GM21381 (cell line): Measurements from ENCODE around the gene SHPK.

Experiments
- ATAC-seq: cut with Tn5 transposase; IDR thresholded peaks from one replicate; pipeline ENCODE4 v1.9.1; 2021; ENCODE audit warnings: mild to moderate bottlenecking, moderate library complexity; ENCODE audit not compliant: unreplicated experiment

The SHPK gene

DNA sequence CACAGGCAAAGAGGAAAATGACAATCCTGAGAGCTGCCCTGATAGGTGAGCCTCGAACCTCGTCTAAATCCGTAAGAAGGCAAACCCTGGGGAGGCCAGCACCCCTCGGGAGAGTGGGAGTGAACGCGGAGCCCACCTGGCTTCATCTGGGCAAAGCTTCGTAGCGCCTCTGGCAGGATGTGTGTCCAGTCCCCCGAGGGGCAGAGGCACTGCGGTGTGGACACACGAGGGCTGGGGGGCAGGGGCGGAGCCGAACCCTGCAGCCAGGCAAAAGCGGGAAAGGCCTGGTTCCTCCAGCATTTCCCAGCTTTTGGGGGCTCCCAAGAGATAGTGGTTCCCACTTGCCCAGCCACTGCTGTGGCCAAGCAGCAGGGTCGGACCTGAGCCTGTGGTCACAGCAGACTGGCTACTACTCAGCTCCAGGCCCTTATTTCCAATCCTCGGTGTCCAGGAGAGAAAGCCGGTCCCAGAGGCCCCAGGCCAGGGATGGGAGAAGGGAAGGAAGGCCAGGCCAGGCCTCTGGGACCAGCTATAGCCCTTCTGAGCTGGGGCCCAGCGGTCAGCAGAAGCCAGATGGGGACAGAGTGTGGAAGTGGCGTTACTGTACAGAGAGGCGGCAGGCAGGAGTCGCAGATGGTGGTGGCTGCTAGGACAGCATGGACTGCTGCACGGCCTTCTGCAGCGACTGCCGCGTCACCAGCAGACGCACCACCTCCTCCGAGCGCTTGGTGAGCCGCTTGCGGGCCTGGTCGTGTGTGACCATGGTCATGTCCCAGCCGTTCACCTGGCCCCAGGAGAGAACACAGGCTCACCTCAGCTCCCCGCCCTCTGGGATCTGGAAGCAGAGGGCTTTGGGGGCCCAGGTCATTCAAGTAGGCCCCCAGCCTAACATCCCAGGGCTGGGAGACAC lies 27.3 kb upstream of the SHPK start:
- no peak for ATAC-seq

DNA sequence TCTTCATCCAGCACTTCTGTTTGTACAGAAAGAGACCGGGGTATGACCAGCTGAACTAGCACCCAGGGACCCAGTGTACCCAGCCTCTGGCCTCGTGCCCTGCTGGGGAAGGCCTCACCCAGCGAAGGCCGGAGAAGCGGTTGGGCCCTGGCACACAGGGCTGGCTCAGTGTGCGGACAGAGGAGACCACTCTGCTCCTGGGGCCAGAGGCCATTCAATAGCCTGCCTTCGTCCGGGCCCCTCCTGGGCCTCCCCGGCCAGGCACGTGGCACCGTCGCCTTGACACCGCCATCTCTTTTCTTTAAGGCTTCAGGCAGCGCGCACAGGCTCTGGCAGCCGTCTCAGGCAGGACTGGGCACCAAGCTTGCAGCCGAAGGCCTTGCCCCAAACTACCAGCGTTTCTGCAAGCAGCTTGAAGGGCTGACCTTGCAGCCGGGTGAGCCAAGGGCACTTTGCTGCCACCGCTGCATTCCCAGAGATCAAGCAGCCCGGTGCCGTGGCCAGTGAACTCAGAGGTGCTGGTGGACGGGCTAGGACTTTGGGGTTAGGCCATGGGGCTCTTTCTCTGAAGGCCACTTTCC lies 24.4 kb upstream of the SHPK start:
- no peak for ATAC-seq

DNA sequence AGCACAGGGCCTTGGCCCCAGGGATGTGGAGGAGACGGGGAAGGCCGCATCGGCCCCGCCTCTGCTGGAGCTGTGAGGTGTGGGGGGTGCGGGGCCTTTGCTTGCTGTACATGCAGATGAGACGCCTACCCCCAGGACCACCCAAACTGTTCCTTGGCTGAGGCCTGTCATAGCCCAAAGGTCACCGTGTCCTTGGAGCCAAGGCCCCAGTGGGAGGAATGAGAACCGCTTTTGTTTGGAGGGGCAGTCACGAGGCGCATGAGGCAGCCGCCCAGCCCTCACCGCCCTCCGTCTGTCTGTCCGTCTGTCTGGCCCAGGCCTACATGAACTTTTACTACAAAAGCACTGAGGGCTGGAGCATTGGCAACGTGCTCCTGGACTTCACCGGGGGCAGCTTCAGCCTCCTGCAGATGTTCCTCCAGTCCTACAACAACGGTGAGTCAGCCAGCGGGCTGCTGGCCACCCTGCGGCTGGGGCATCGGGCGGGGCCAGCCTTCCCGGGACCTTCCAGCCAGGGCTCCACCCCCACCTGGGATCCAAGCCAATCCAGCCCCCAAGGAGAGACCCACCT lies 23.6 kb upstream of the SHPK start:
- no peak for ATAC-seq

DNA sequence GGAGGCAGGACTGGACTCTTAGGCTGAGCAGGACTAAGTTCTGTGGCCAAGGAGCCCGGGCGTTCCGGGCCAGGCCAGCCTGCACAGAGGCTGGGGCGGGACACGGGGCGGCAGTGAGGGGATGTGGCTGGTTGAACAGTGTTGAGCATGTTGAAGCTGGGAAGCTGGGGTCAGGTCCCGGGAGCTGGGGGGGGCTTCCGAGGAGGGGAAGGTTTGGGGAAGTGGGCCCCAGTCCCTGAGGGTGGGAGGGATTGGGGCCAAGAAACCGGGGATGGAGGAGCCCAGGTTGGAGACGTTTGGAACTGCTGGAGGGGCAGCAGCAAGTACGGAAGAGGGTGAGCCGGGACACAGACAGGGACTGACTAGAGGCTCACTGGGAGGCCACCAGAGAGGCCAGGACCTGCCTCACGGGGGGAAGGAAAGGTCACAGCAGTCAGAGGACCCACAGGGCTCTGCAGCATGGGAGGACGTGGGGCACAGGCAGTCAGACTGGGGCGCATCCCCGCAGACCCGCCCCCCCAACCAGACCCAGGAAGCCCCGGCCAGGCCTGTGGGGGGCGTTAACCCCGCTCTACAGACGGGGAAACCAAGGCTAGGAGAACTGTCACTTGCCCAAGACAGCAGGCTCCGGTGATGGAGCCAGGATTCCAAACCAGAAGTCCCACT lies 22.9 kb upstream of the SHPK start:
- ATAC-seq, result no peak

DNA sequence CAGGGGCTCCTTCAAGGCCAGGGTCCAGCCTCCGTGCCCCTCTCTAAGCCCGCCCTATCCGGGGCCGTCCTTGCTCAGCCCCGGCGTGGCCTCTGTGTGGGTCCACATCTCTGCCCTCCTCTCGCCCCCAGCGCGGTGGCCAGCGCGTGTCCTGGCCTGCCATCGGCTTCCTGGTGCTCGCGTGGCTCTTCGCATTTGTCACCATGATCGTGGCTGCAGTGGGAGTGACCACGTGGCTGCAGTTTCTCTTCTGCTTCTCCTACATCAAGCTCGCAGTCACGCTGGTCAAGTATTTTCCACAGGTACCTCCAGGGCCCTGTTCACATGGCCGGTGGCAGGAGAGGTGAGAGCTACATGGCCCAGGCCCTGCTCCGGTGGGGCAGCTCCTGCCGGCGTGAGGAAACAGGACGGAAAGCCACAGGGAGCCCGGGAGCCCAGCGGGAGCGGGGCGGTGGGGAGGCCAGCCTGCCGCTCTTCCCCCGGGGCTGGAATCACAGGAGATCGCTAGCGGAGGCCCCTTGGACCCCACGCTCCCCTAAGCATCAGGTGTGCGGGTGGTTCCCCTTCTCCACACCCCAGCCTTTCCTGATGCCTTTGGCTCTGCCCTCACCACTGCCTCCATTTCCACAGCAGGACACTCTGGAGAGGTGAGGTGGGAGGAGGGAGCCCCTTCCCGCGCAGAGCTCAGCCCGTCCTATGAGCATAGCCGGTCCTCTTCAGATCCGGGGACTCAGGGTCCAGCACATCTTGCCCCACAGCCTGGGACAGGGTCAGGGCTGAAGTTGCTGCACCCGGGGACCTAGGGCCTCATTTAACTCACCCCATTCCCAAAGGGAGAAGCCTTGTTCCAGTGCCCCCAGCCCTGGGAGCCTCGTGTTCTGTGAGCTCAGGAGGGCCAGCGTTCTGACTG lies 22.1 kb upstream of the SHPK start:
- no peak for ATAC-seq

DNA sequence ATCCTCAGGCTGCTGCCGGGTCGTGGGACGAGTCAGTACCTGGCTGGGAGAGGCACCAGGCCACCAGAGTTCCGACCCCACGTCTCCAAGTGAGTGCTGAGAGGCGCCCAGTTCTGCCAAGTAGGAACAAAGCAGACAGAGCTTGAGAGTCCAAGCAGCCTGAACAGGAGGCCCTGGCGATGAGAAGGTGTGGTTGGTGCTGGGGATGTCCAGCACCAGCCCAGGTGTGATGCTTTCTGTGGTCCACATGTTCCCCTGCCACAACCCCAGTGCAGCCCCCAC lies 21.5 kb upstream of the SHPK start:
- no peak for ATAC-seq

DNA sequence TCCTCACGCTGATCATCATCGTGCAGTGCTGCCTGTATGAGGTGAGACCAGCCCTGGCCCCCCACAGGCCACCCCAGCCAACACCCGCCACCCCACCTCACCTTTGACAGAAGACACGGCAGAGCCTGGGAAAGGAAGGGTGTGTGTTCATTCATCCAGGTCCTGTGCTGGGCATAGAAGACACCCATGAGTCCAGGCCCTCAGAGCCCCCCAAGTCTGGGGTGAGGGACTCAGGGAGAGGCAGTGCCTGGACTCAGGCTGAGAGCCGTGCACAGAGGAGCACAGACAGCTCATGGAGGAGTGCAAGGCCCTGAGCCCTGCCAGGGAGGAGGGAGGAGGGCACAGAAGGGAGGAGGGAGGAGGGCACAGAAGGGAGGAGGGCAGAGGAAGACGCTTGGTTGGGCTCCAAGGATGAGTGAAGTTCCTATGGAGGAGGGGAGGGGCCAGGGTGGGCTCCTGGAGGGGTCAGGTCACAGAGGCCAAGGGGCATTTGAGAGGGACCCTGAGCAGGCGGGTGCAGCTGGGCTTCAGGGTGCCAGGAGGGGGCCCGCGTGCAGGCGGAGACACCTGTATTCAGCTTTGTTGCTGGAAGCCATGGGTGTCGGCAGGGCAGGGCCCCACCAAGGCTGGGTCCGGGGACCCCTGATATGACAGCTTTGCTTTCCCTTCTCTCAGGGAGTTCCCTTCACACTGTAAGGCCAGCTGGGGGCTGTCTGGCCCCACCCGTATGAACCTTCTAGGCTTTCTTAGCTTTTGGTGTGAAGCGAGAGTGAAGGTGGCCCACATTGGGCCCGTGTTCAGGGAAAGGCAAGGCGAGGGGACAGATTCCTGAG lies 20.9 kb upstream of the SHPK start:
- ATAC-seq, result no peak

DNA sequence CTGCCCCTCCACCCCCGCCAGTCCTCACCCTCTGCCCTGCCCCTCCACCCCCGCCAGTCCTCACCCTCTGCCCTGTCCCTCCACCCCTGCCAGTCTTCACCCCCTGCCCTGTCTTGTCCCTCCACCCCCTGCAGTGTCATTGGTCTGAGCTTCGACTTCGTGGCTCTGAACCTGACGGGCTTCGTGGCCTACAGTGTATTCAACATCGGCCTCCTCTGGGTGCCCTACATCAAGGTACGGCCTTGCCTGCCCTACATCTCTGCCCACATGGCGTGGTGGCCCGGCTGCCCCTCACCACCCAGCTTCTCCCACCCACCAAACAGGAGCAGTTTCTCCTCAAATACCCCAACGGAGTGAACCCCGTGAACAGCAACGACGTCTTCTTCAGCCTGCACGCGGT lies 20.3 kb upstream of the SHPK start:
- no peak for ATAC-seq

DNA sequence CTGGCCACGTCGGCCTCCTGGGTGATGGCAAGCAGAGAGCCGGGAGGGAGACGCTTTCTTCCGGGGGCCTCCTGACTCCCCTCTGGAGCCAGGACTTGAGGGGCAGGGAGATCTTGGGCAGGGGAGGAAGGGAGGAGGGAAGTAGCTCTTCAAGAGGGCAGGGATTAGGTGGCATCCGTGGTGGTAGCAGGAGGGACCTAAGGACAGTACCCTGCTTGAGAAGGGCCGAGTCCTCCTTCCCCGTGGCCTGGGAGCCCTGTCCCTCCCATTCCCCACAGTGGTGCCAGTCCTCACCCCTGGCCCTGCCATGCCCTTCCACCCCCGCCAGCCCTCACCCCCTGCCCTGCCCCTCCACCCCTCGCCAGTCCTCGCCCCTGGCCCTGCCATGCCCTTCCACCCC lies 19.7 kb upstream of the SHPK start:
- no peak for ATAC-seq

DNA sequence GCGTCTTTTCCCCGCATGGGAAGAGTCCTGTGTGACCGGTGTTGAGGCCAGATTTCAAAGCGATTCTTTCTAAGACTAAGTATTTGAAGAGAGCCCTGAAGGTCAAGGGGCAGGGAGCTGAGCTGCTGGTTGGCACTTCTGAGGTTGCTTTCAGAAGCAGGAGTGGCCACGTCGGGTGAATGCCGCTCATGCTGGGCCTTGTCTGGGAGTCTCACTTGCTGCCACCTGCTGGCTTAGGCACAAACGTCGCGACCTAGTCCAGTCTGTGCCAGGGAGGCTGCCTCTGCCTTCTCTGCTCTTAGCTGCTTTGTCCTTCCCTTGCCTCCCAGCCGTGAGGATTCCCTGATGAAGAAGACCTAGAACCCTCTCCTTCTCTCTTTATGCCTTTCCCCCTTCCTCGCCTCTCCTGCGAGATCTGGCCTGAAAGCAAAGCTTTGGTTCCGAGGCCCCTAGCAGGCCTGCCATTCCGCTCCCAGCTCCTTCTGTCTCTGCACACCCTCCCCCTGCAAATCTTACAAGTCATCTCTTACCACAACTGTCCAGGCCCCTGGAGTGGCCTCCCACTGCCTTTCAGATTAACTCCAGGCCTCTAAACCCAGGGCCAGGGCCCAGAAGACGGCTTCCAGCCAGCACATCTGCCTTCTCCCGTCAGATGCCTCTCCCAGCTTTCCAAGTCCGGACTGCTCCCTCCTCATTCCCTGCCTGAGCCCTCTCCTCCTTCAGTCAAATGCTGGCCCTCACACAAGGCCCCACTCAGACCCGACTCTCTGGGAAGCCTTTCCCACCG lies 11.9 kb upstream of the SHPK start:
- no peak for ATAC-seq

DNA sequence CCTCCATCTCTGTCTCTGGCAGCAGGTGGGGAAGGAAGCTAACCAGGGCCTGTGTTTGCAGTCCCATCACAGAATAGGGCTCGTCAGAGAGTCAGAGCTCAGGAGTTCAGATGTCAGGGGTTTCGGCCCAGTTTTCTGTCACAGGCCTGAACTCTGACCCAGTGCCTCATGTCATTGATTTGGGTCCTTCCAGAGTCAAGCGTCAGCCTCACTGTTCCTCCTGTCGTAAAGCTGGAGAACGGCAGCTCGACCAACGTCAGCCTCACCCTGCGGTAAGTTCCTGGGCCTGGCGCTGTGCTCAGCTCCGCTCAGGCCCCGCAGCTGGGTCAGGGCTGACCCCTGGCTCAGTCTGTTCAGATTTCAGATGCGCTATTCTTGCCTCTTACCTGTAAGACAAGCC lies 11.2 kb upstream of the SHPK start:
- ATAC-seq, result no peak

DNA sequence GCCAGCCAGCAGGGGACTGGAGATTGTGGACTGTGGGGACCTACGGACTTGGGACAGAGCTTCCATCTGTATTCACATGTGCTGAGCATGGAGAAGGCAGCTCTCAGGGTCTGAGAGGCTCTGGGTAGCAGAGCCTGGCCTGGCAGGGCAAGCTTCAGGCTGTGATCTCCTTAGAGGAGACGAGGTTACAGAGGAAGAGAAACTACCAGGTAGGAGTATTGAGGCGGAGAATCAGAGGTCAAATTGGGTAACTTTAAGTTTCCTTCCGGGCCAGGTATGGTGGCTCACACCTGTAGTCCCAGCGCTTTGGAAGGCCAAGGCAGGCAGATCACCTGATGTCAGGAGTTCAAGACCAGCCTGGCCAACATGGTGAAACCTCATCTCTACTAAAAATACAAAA lies 9.3 kb upstream of the SHPK start:
- ATAC-seq, result no peak

DNA sequence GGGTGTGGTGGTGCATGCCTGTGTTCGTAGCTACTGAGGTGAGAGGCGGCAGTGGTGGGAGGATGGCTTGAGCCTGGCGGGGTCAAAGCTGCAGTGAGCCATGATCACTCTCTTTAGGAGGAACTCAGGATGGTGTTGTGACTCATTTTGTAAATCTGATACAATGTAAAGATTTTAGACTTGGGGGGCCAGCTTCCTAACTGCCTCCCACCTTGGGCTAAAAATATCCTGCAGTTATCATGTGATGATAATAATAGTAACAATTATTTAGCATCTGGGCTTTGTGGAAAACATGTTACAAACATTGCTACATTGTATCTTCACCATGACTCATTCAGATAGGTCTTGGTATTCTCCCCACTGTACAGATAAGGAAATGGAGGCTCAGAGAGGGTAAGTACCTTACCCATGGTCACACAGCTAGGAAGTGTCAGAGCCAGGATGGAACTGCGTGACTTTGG lies 7.9 kb upstream of the SHPK start:
- ATAC-seq, result no peak

DNA sequence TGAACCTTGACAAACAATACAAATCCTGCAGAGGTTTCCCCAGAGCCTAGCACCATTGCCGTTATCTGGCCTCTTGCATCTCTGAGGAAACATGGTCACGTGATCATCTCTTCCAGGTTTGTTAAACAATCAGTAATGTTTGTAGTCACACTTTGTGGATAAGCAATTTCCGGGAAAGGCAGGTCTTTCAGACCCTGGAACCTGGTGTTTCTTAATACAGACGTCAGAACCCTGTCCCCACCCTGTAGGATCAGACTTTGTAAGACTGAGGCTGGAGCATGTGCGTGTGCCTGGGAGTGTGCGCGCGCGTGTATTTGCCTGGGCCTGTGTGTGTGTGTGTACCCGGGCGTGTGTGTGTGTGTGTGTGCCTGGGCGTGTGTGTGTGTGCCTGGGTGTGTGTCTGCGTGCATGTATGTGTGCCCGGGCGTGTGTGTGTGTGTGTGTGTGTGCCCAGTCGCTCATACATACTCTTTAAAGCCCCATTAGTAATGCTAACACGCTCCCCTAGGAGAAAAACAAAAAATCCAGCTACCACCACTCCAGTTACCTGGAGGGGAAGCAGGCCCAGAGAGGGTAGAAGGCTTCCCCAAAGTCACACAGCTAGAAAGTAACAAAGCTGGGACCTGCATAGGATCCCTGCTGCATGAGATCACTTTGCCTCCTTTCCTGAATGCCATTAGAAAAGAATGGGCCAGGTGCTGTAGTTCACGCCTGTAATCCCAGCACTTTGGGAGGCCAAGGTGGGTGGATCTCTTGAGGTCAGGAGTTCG lies 5.9 kb upstream of the SHPK start:
- no peak for ATAC-seq

DNA sequence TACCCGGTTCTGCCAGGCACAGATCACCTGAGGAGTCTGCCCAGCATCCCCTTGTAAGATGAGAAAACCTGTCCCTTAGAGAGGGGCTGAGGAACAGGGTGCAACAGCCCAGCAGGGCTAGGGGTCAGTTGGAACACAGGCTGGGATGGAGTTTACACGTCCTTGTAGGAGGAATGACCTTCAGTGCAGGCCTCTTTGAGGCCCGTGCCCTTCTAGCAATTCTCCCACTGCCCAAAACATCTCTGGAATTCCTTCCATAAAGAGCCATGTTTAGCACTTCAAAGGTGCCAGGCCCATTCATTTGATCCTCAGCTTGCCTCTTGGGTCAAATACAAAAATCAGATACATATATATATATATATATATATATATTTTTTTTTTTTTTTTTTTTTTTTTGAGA lies 5.0 kb upstream of the SHPK start:
- no peak for ATAC-seq

DNA sequence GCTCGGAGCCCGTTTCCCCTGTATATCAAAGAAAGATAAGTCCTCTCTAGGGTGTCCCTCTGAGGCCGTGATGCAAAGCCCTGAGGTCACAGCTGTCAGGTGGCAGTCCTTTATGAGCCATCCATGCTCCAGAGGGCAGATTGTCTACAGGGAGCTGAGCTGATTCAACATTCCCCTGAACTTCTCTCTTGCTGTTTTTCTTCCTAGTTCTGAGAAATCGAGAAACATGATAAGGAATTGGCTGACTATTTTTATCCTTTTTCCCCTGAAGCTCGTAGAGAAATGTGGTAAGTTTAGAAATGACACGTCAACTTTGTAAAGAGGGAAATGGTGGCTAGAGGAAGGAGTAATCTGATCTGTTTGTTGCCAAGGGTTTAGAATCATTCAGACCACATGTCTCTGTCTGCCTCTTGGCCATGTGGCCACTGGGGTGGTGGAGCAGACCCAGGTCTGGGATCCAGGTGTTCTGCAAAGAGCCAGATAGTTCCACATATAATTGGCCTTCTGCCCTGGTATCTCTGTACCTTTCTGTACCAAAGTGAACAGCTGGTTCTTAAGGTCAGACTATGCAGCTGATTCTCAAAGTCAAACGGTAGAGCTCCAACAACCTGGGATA lies 4.0 kb upstream of the SHPK start:
- no peak for ATAC-seq

DNA sequence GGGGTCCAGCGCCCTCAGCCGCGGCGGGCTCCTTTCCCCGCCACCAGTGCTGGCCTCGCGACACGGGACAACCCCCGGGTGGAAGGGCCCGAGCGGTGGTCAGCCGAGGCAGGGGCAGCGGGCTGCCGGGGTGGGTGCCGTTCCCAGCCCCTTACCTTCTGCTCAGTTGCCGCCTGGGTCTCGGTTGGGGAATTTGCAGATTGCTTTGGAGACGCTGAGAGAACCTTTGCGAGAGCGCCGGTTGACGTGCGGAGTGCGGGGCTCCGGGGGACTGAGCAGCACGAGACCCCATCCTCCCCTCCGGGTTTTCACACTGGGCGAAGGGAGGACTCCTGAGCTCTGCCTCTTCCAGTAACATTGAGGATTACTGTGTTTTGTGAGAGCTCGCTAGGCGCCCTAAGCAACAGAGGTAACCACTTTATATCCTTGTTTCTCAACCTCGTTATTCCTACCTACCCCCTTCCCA lies 891 bp upstream of the SHPK start:
- ATAC-seq, result no peak
